ENCODE measurements around the gene RAB1B.

Gene RAB1B

DNA sequence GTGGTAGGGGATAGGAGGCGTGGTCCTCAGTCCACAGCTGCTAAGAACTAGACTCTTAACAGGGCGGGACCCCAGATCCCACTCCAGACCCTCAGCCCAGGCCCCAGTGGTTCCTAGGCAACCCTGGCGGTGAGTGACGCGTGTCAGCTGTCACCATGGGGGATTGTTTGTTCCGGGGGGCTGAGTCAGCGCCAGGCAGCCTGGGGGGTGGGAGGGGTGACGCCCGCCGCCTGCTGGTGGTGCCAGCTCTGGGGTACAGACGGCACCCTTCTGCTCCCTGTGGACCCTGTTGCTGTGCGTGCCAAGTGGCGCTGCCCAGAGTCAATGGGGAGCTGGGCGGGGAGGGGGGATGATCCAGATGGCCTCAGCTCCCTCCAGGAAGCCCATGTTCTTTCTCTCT lies 12.0 kb downstream of the RAB1B start:
- peaks cover 7% of the 10 kb centered on the region for H3K27me3 Mint-ChIP-seq
- H3K4me1 Mint-ChIP-seq: peaks cover 30% of the 10 kb centered on the region
- no peak for DNase-seq
- ATAC-seq: no peak
- no peaks in the 10 kb centered on the region for H3K9me3 Mint-ChIP-seq
- H3K27ac Mint-ChIP-seq: no peak overlapping the region
- peaks cover 7% of the 10 kb centered on the region for H3K36me3 Mint-ChIP-seq (ENCODE audit: low read depth)
- H3K4me3 Mint-ChIP-seq: no peak overlapping the region

DNA sequence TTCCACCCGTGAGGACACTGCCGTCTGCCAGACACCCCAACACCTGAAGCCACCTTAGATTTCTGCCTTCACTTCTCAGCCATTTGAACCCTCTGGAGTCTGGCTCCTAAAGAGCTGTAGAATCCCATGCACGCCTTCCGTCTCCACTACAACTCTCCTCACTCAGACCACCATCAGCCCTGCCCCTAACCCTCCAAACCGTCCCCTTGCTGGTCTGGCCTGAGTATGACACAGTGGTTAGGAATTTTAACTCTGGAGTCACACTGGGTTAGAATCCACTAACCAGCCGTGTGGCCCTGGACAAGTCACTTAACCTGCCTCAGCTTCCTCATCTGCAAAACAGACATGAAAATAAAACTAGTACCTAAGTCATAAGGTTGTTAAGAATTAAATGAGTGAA lies 12.6 kb downstream of the RAB1B start:
- Mint-ChIP-seq H3K27ac (peak overlapping the region; percentile 66), H3K27me3 (peaks cover 7% of the 10 kb centered on the region), H3K9me3 (no peaks in the 10 kb centered on the region), H3K36me3 (ENCODE audit: low read depth) (peaks cover 6% of the 10 kb centered on the region), H3K4me3 (no peak overlapping the region), H3K4me1 (peaks cover 30% of the 10 kb centered on the region)
- no peak for ATAC-seq
- no peak for DNase-seq

DNA sequence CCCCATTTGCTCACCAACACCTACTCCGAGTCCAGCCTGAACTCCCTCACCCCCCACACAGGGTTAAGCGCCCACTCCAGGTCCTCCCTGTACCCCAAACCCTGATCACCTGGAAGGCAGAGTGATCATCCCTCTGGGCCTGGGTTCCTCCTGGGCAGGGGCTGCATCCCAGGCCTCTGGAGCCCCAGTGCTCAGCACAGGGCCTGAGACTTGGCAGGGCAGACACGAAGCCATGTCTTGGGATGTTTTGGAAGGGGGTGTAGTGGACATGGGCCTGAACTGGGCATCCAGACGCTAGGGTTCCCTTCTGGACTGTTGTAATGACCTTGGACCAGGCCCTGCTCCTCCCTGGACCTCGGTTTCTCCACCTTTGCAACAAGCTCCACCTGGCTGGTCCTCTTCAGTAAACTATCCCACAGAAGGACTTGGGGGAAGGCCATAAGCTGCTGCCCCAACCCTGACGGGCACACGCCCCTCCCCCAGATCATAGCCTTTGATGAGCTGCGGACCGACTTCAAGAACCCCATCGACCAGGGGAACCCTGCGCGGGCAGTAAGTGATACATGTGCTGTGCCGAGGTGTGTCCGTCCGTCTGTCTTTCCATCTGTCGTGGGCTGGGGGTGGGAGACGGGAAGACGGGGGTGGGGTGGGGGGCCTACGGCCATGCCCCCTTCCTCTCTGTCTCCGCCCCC lies 13.5 kb downstream of the RAB1B start:
- peak overlapping the region; percentile 14 for H3K4me3 Mint-ChIP-seq
- peaks cover 2% of the 10 kb centered on the region for H3K36me3 Mint-ChIP-seq (ENCODE audit: low read depth)
- peaks cover 7% of the 10 kb centered on the region for H3K27me3 Mint-ChIP-seq
- DNase-seq: no peak
- H3K9me3 Mint-ChIP-seq: no peaks in the 10 kb centered on the region
- peak overlapping the region; percentile 66 for H3K27ac Mint-ChIP-seq
- ATAC-seq: peak; percentile 21
- H3K4me1 Mint-ChIP-seq: peaks cover 31% of the 10 kb centered on the region

DNA sequence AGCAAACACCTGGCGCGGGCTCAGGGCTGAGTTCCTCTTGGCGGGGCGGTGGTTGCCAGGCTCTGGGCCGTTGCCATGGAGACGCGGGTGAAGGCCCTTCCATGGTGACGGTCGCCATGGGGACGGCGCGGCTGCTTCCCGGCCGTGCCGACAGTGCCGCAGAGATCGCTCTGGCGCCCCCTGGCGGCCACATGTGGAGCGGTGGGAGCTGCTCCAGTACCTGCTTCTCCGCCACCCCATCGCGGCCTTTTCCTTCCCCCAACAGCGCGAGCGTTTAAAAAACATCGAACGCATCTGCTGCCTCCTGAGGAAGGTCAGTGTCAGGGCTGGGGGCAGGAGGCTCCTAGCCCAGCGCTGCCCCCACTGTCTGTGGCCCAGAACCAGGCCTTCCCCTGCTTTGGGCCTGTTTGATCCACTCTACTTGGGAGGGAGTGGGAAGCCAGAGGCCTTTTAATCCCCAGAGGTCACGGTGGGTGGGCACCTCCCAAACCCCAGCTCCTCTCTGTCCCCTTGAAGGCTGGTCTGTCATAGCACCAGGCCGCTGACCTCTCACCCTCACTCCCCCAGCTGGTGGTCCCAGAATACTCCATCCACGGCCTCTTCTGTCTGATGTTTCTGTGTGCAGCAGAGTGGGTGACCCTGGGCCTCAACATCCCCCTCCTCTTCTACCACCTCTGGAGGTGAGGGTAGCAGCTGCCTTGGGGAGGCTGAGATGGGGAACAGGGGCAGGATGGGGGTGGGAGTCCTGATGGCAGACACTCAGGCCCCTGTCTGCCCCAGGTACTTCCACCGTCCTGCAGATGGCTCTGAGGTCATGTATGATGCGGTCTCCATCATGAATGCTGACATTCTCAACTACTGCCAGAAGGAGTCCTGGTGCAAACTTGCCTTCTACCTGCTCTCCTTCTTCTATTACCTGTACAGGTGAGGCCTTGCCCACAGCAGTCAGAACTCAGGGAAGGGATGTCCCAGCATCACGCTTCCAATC lies 14.3 kb downstream of the RAB1B start:
- peaks cover 7% of the 10 kb centered on the region for H3K27me3 Mint-ChIP-seq
- ATAC-seq: peak; percentile 92
- no peaks in the 10 kb centered on the region for H3K9me3 Mint-ChIP-seq
- H3K4me1 Mint-ChIP-seq: peaks cover 35% of the 10 kb centered on the region
- no peaks in the 10 kb centered on the region for H3K36me3 Mint-ChIP-seq (ENCODE audit: low read depth)
- peak overlapping the region; percentile 14 for H3K4me3 Mint-ChIP-seq
- H3K27ac Mint-ChIP-seq: peak overlapping the region; percentile 27
- peak; percentile 100 for DNase-seq

DNA sequence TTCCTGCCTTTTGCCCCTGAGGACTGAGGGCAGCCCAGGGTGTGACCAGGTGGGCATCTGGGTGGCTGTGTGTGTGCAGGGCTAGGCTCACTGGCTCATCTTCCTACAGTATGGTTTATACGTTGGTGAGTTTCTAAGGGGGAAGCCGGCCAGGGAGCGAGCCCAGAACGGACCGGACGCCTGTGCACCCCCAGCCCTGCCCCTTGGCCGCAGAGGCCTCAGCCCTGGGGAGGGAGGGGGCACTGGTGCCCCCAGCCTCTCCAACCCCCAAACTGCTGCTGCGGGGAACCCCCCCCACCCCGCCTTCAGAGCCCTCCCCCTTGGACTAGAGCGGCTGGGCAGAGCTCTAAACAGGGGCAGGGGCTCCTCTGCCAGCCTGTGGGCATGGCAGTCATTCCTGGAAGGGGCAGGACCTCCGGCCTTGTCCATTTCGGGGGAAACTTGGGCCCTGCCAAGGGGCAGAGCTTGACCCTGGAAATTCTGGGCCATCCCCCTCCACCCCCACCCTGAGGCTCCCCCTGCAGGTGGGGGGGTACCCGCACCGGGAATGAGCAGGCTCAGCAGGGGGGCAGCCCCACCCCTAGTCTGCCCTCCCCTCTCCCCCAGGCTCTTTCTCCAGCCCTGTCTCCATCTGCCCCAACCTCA lies 15.1 kb downstream of the RAB1B start:
- Mint-ChIP-seq H3K9me3 (no peaks in the 10 kb centered on the region), H3K36me3 (ENCODE audit: low read depth) (no peaks in the 10 kb centered on the region), H3K27ac (no peak overlapping the region), H3K4me1 (peaks cover 40% of the 10 kb centered on the region), H3K27me3 (peaks cover 7% of the 10 kb centered on the region), H3K4me3 (no peak overlapping the region)
- ATAC-seq (no peak), DNase-seq (no peak)

DNA sequence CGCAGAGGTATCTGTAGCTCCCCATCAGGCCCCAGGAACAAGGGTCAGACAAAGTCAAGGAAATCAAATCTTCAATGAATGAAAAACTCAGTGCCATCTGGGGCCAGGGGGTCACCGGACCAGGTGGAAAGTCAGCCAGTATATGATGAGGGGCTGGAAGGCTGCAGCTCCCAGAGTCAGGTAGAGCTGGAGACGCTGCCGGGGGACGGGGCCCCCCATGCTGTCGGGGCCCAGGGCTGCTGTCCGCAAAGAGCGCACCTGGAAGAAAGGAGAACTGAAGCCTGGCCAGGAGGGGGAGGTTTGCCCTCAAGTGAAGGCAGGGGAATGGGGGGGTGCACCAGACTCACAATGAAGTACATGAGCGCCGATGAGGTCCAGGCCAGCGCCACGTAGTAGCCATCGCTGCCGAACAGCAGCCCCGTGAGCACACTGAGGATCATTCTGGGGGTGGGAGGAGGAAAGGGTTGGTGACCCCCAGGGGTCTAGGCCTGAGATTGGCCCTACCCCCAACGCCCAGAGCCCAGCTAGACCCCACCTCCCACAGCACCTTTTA lies 16.2 kb downstream of the RAB1B start:
- Mint-ChIP-seq H3K4me3 (no peak overlapping the region), H3K27ac (no peak overlapping the region), H3K36me3 (ENCODE audit: low read depth) (no peaks in the 10 kb centered on the region), H3K4me1 (peaks cover 38% of the 10 kb centered on the region), H3K9me3 (no peaks in the 10 kb centered on the region), H3K27me3 (peaks cover 4% of the 10 kb centered on the region)
- no peak for DNase-seq
- ATAC-seq: no peak

DNA sequence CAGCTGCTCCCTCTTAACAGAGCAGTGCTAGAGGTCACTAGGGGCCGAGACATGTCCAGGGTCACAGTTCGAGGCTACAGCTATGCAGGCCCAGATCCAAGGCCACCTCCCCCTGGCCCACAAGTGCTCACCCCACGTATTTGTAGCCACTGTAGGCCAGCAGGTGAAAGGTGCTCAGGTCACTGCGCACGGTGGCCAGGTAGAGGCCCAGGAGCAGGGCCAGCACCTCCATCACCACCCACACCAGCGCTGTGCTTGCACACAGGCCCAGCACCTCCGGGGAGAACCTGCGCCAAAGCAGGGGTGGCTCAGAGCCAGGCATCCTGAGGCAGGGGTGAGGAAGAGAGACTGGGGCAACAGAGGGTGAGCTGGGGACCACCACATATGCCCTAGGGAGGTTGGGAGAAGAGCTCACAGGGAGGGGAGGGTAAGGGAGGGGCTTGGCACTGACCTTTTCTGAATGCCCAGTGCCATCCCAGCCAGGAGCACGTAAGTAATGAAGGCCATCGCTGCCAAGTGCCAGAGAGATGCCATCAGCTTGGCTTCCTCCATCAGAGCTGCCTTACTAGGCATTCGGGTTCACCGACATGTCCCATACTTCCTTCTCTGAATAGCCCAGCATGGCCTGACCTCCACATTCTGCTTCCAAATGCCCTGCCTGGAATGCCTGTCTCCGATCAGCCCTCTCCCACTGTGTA lies 17.0 kb downstream of the RAB1B start:
- no peaks in the 10 kb centered on the region for H3K36me3 Mint-ChIP-seq (ENCODE audit: low read depth)
- H3K4me3 Mint-ChIP-seq: no peak overlapping the region
- ATAC-seq (no peak), DNase-seq (no peak)
- H3K9me3 Mint-ChIP-seq: no peaks in the 10 kb centered on the region
- H3K27ac Mint-ChIP-seq: no peak overlapping the region
- H3K4me1 Mint-ChIP-seq: peaks cover 45% of the 10 kb centered on the region
- peaks cover 2% of the 10 kb centered on the region for H3K27me3 Mint-ChIP-seq

DNA sequence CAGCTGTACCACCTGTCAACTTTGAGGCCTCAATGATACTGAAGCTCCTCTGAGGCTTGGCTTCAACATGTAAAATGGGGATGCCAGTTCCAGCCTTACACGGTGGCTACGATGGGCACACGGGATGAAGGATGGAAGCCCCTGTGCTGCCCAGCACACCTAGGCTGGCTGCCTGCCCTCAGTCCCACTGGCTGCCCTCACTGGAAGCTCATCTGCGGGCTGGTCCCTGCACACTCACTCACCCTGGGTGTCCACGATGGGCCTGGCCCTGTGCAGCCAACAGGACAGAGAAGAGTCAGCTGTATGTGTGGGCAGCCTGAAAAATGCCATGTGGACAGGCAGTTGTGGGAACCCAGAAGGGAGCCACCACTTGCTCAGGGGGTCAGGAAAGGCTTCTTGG lies 18.3 kb downstream of the RAB1B start:
- no peaks in the 10 kb centered on the region for H3K9me3 Mint-ChIP-seq
- DNase-seq (no peak), ATAC-seq (no peak)
- H3K4me1 Mint-ChIP-seq: peaks cover 48% of the 10 kb centered on the region
- no peak overlapping the region for H3K27ac Mint-ChIP-seq
- H3K36me3 Mint-ChIP-seq (ENCODE audit: low read depth): no peaks in the 10 kb centered on the region
- H3K4me3 Mint-ChIP-seq: peak overlapping the region; percentile 94
- H3K27me3 Mint-ChIP-seq: peaks cover 7% of the 10 kb centered on the region

DNA sequence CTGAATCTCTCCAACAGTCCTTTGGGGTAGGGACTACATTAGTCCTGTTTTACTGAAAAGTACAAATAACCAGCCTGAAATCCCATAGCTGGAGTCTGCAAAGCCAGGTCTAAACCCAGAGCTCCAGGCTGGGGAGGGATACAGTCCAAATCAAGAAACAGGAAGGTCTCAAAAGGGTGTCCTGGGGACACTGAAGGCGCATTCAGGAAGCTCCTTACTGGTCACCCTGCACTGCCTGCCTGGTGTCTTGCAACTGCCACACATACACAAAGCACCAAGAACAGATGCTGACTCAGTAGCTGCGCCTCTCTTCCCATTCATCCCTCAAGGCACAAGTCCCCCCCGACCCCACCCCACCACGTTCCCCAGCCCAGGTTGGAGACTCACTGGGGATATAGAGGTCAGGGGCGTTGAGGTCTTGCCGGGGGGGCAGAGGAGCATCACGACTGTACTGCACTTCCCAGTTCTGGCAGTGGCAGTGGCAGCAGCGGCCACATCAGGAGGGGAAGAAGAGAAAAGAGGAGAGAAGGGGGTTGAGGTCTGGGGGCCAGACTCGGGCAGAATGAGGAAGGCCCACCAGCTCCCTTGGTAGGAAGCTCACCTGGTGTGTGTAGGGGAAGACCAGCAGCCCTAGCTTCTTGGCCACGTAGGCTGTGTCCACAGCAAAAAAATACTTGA lies 18.9 kb downstream of the RAB1B start:
- H3K9me3 Mint-ChIP-seq: no peaks in the 10 kb centered on the region
- H3K36me3 Mint-ChIP-seq (ENCODE audit: low read depth): no peaks in the 10 kb centered on the region
- DNase-seq: no peak
- H3K4me1 Mint-ChIP-seq: peaks cover 43% of the 10 kb centered on the region
- no peak overlapping the region for H3K27ac Mint-ChIP-seq
- peak overlapping the region; percentile 94 for H3K4me3 Mint-ChIP-seq
- no peak for ATAC-seq
- peaks cover 7% of the 10 kb centered on the region for H3K27me3 Mint-ChIP-seq

DNA sequence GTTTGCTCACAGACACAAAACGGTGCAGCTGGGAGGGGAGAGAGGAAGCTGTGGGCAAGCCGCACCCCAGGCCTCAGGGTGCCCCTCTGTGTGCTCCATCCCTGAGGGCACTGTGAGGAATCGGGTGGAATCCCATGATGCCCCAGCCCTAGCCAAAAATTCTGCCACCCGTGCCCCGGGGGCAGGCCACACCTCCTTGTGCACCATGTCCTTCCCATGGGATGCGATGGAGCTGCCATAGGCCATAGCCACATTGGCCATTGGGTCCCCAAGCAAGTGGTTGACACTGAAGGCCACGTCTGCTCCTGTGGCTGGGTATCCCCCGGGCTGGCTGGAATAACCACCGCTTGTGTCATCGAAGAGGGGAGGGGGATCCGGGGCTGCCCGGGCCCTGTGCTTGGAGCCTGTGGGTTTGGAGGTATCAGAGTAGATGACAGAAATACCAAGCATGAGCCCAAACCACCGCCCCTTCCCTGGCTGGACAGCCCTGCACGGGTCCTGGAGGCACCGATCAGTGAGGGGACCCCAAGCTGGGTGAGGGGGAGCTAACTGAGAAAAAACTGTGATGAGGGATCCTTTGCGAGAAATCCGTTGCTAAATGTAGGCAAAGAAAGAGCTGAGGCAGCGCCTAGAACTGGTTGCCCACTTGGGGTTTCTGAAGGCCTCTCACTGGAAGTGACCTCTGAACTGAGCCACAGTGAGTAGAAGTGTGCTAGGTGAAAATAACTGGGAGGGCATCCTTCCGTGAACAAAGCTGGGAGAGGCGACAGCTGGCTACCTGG lies 19.6 kb downstream of the RAB1B start:
- ATAC-seq (no peak), DNase-seq (no peak)
- Mint-ChIP-seq H3K27ac (peak overlapping the region; percentile 90), H3K4me3 (peak overlapping the region; percentile 94), H3K4me1 (peaks cover 42% of the 10 kb centered on the region), H3K27me3 (peaks cover 13% of the 10 kb centered on the region), H3K9me3 (no peaks in the 10 kb centered on the region), H3K36me3 (ENCODE audit: low read depth) (no peaks in the 10 kb centered on the region)

DNA sequence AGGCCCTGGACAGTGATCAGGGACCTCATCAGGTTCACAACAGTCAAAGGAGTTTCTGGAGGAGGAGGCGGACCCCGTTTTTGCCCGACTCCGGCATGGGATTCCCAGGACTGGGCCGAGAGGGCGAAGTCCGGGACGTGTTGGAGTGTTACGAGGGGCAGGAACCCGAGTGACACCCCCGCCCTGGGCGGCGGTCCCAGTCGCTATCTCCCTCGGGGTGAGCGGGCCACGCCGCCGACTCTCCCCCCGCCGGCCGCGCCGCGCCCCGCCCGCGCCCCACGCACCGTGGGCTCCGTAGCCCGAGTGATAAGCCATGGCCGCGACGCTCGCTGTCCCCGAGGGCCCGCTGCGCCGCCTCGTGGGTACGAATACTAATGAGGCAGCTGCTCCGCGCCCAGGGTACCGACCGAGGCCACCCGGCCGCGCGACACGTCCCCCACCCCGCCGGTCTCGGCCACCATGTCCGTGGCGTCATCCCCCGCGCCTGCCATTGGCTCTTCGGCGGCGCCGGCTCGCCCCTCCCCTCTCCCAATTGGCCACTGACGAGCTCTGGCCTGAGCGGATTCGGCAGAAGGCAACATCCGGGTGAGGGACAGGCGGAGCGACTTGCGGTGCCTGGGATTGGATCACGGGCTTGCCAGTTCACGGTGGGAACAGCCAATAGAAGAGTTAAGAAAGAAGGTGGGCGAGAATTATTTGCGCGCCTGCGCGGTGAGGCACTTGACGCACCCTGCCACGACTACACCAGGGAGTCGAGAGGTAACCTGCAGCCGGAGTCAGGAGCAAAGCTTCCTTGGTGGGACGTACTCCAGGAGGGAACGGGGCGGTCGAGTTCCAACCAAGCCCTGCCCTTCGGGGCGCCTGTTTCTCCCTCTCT lies 20.5 kb downstream of the RAB1B start, which contains the start of gene YIF1A:
TSS of gene YIF1A (minus strand) at position 473 of the 877 bp plus-strand sequence. CDS start at position 315, 158 bp downstream.
- no peaks in the 10 kb centered on the region for H3K9me3 Mint-ChIP-seq
- peak within 1 kb of the TSS; percentile 94 for H3K27ac Mint-ChIP-seq
- no peaks in the 10 kb centered on the region for H3K36me3 Mint-ChIP-seq (ENCODE audit: low read depth)
- ATAC-seq: peak; percentile 96
- H3K4me1 Mint-ChIP-seq: peaks cover 39% of the 10 kb centered on the region
- peaks cover 19% of the 10 kb centered on the region for H3K27me3 Mint-ChIP-seq
- DNase-seq: peak; percentile 97
- H3K4me3 Mint-ChIP-seq: peak within 1 kb of the TSS; percentile 94

Measured in activated naive CD8-positive, alpha-beta T cell treated with anti-CD3 and anti-CD28 coated beads, Interleukin-2, amount 50 U/mL, for 24 hours (primary cell).